Left lung (tissue), 10 donors: ENCODE results near the gene MSMO1. TPM values are rescaled to one million over a fixed set of nuclear protein-coding genes. Genes with fewer than 3 reads are reported as not detected.

Source experiments
- ATAC-seq: fragments of 200-7000 bp; cut with Tn5 transposase; one replicate; pipeline ENCODE4 v1.9.1; 2020; ENCODE audit warnings: moderate library complexity
- DNase-seq, 4 donors: peaks; one replicate each; pipeline ENCODE4 v3.0.0-alpha.2; 2013 to 2020
- H3K27ac ChIP-seq, 2 donors: fragments of 200-600 bp; sonication (generic) in 1 of 2; one replicate each; pipeline versions ENCODE4 v1.5.0 to v1.8.0; 2020 to 2021
- H3K27me3 ChIP-seq, 2 donors: fragments of 200-600 bp; sonication (generic) in 1 of 2; one replicate each; pipeline versions ENCODE4 v1.5.0 to v1.8.0; 2020 to 2021
- H3K36me3 ChIP-seq, 2 donors: fragments of 200-600 bp; sonication (generic) in 1 of 2; one replicate each; pipeline versions ENCODE4 v1.5.0 to v1.8.0; 2020 to 2021
- H3K4me1 ChIP-seq, 2 donors: fragments of 200-600 bp; one replicate each; pipeline ENCODE4 v1.8.0; 2021
- H3K4me3 ChIP-seq, 2 donors: fragments of 200-600 bp; sonication (generic) in 1 of 2; one replicate each; pipeline versions ENCODE4 v1.5.0 to v1.8.0; 2020 to 2021; ENCODE audit warnings: mild to moderate bottlenecking in 1 of 2
- H3K9me3 ChIP-seq, 2 donors: fragments of 200-600 bp; sonication (generic) in 1 of 2; one replicate each; pipeline versions ENCODE4 v1.5.0 to v1.8.0; 2020 to 2021
- CTCF ChIP-seq, 2 donors: fragments of 200-600 bp; sonication (generic) in 1 of 2; IDR thresholded peaks; one replicate each; pipeline versions ENCODE4 v1.5.0 to v1.8.0; 2021; ENCODE audit warnings: antibody characterized with exemption in 2 of 2
- intact Hi-C, 2 donors: fragments of 100-400 bp; cut with DNase I; formaldehyde crosslinking; loops; one replicate each; pipeline versions ENCODE4 v1.11.2 to v1.14.2; 2022
- polyA plus RNA-seq, 6 donors: library from polyadenylated mRNA; unstranded; fragments of 120-200 nt; gene quantifications; one replicate each; pipeline ENCODE4 v1.2.1, GENCODE V29; 2013; ENCODE audit not compliant: insufficient read length in 6 of 6
- total RNA-seq, 2 donors: library from RNA; stranded (reverse); fragmentation: NEBNext Ultra II Directional; extraction: Animal tissue kit (Norgen Biotek cat#: 25700); gene quantifications; one replicate each; pipeline ENCODE4 v1.2.1, GENCODE V29; 2021
- donor health status: DM: no; HTN: yes; CAD: no.
- donor health status: DM: no; HTN: no; CAD: no.

The MSMO1 gene
- total and polyA plus RNA-seq, 8 donors: 26.0 to 270 (median 34.4) TPM

- Histone ChIP-seq H3K27me3 (no peaks in the 10 kb centered on the region), H3K27ac (no peak overlapping the region), H3K36me3 (peaks cover 0 to 17% of the 10 kb centered on the region in 2 donors), H3K4me1 (peaks cover 0 to 28% of the 10 kb centered on the region in 2 donors), H3K9me3 (no peaks in the 10 kb centered on the region), H3K4me3 (no peak overlapping the region)
- no peak for DNase-seq
- no peak for TF ChIP-seq CTCF (IDR thresholded peaks at IDR 0.05)
- intact Hi-C loops: no loop called here
- ATAC-seq: no peak
These were observed 3.1 kb upstream of the MSMO1 start for GRCh38 chr4:165324236-165324917.

- Histone ChIP-seq H3K9me3 (no peaks in the 10 kb centered on the region), H3K27me3 (no peaks in the 10 kb centered on the region), H3K36me3 (peaks cover 0 to 11% of the 10 kb centered on the region in 2 donors), H3K4me3 (no peak overlapping the region), H3K4me1 (peaks cover 0 to 28% of the 10 kb centered on the region in 2 donors), H3K27ac (no peak overlapping the region)
- ATAC-seq: no peak
- TF ChIP-seq CTCF (IDR thresholded peaks at IDR 0.05): no peak
- intact Hi-C loops: no loop called here
- DNase-seq: no peak
These were observed 2.6 kb upstream of the MSMO1 start for GRCh38 chr4:165324918-165325304.

GRCh38 chr4:165325732-165326512, 1.5 kb upstream of the MSMO1 start:
- Histone ChIP-seq H3K4me1 (peaks cover 0 to 33% of the 10 kb centered on the region in 2 donors), H3K4me3 (peak overlapping the region in 1 of 2 donors; percentile 82), H3K9me3 (no peaks in the 10 kb centered on the region), H3K27me3 (no peaks in the 10 kb centered on the region), H3K27ac (peak overlapping the region; percentile 85 to 87), H3K36me3 (peaks cover 0 to 9% of the 10 kb centered on the region in 2 donors)
- TF ChIP-seq CTCF (IDR thresholded peaks at IDR 0.05): no peak
- DNase-seq: no peak
- intact Hi-C loops: no loop called here
- peak; percentile 10 for ATAC-seq

- peaks cover 0 to 17% of the 10 kb centered on the region in 2 donors for H3K36me3 ChIP-seq
- DNase-seq (peak in 1 of 4 donors; percentile 50), ATAC-seq (peak; percentile 64)
- H3K4me3 ChIP-seq: peak overlapping the region; percentile 38 to 82
- intact Hi-C loops: no loop called here
- H3K27ac ChIP-seq: peak overlapping the region; percentile 85 to 87
- H3K4me1 ChIP-seq: peaks cover 0 to 42% of the 10 kb centered on the region in 2 donors
- no peak for TF ChIP-seq CTCF (IDR thresholded peaks at IDR 0.05)
- H3K27me3 ChIP-seq: no peaks in the 10 kb centered on the region
- H3K9me3 ChIP-seq: no peaks in the 10 kb centered on the region
These were observed 648 bp upstream of the MSMO1 start for GRCh38 chr4:165326831-165327210.

GRCh38 chr4:165328101-165328425, 594 bp downstream of the MSMO1 start:
- peak overlapping the region; percentile 82 to 85 for H3K4me3 ChIP-seq
- H3K4me1 ChIP-seq: peaks cover 0 to 48% of the 10 kb centered on the region in 2 donors
- no peaks in the 10 kb centered on the region for H3K9me3 ChIP-seq
- peak overlapping the region; percentile 87 to 88 for H3K27ac ChIP-seq
- TF ChIP-seq CTCF (IDR thresholded peaks at IDR 0.05): no peak
- peak; percentile 1 for ATAC-seq
- no peak for DNase-seq
- no peaks in the 10 kb centered on the region for H3K27me3 ChIP-seq
- peaks cover 0 to 17% of the 10 kb centered on the region in 2 donors for H3K36me3 ChIP-seq
- intact Hi-C loops: no loop called here
